Stimulated activated CD4-positive, alpha-beta T cell treated with anti-CD3 and anti-CD28 coated beads, Interleukin-12 subunit alpha, Interleukin-12 subunit beta, amount 100 ng/mL, for 24 hours (primary cell): ENCODE results near the gene SYCE3.

Source experiments
- DNase-seq, 2 experiments: peaks; one replicate each; pipeline ENCODE4 v3.0.0-alpha.2; 2020; ENCODE audit warnings: low read depth in 2 of 2

Gene SYCE3

GRCh38 chr22:50531546-50531961 is 31.2 kb downstream of the SYCE3 start:
- peak in 1 of 2 experiments; percentile 56 for DNase-seq

- peak; percentile 64 to 79 for DNase-seq
These were observed 31.7 kb downstream of the SYCE3 start for GRCh38 chr22:50530877-50531545.

GRCh38 chr22:50530580-50530876 is 32.2 kb downstream of the SYCE3 start:
- no peak for DNase-seq

- DNase-seq, result peak; percentile 52 to 59
These were observed 32.7 kb downstream of the SYCE3 start, which contains the start of gene TYMP for GRCh38 chr22:50529897-50530579. TSS of gene TYMP (minus strand) at chr22:50530012. CDS start at chr22:50529709, 303 bp downstream.

GRCh38 chr22:50529416-50529896 is 33.3 kb downstream of the SYCE3 start:
- no peak for DNase-seq

GRCh38 chr22:50528682-50529415 is 33.9 kb downstream of the SYCE3 start:
- no peak for DNase-seq

GRCh38 chr22:50527921-50528681 is 34.6 kb downstream of the SYCE3 start:
- DNase-seq, result no peak

GRCh38 chr22:50526834-50527801 is 35.6 kb downstream of the SYCE3 start:
- DNase-seq, result no peak

GRCh38 chr22:50526108-50526833 is 36.4 kb downstream of the SYCE3 start:
- DNase-seq, result peak; percentile 79 to 87

- DNase-seq, result no peak
These were observed 36.9 kb downstream of the SYCE3 start for GRCh38 chr22:50525858-50526107.

GRCh38 chr22:50525104-50525857 is 37.4 kb downstream of the SYCE3 start, which contains the start of gene SCO2:
TSS of gene SCO2 (minus strand) at chr22:50525598. CDS start at chr22:50524411, 1,187 bp downstream.
- DNase-seq, result peak; percentile 96 to 97

- DNase-seq, result no peak
These were observed 38.0 kb downstream of the SYCE3 start for GRCh38 chr22:50524676-50525103.

- no peak for DNase-seq
These were observed 38.7 kb downstream of the SYCE3 start for GRCh38 chr22:50523806-50524675.

- DNase-seq, result no peak
These were observed 39.3 kb downstream of the SYCE3 start for GRCh38 chr22:50523458-50523805.

GRCh38 chr22:50522806-50523438 is 39.8 kb downstream of the SYCE3 start:
- no peak for DNase-seq

- DNase-seq, result no peak
These were observed 40.4 kb downstream of the SYCE3 start for GRCh38 chr22:50522208-50522805.

GRCh38 chr22:50521710-50522109 is 41.0 kb downstream of the SYCE3 start:
- DNase-seq, result no peak
